Activated CD4-positive, alpha-beta memory T cell treated with anti-CD3 and anti-CD28 coated beads for 36 hours (primary cell): ENCODE measurements around the gene SRPK2. TPM values are rescaled to one million over a fixed set of nuclear protein-coding genes. Genes with fewer than 3 reads are reported as not detected.
A peak's percentile ranks its signal among the peaks of the same experiment; 100 is the strongest.
"Not testable (repeated sequence)": the region's sequence is repeated elsewhere in the genome, so short reads cannot be mapped to it uniquely, and the experiment has no call there.

Source experiments
- CTCF ChIA-PET: fragments of 350-600 bp; sonication (Branson Sonifier 250); formaldehyde crosslinking; loops from one replicate; lab custom pipeline; 2021; ENCODE audit warnings: antibody characterized with exemption, inconsistent platforms; lab: Charles Lee
- POLR2A ChIA-PET: fragments of 350-600 bp; sonication (Branson Sonifier 250); formaldehyde crosslinking; loops from one replicate; lab custom pipeline; 2021; ENCODE audit warnings: antibody characterized with exemption; lab: Charles Lee
- DNase-seq: peaks from one replicate; pipeline ENCODE4 v3.0.0-alpha.2; 2020
- H3K27ac Mint-ChIP-seq: one replicate; pipeline ENCODE4 v1.8.0; 2021; ENCODE audit warnings: mixed read lengths
- H3K27me3 Mint-ChIP-seq: one replicate; pipeline ENCODE4 v1.8.0; 2021; ENCODE audit warnings: mixed read lengths
- H3K36me3 Mint-ChIP-seq: one replicate; pipeline ENCODE4 v1.8.0; 2021; ENCODE audit warnings: mixed read lengths
- H3K4me1 Mint-ChIP-seq: one replicate; pipeline ENCODE4 v1.8.0; 2021; ENCODE audit warnings: low read depth, mixed read lengths
- H3K4me3 Mint-ChIP-seq: one replicate; pipeline ENCODE4 v1.8.0; 2021; ENCODE audit warnings: mild to moderate bottlenecking, mixed read lengths
- H3K9me3 Mint-ChIP-seq: one replicate; pipeline ENCODE4 v1.8.0; 2021; ENCODE audit warnings: mixed read lengths
- intact Hi-C: fragments of 100-400 bp; cut with micrococcal nuclease; formaldehyde crosslinking; loops from one replicate; pipeline ENCODE4 v1.15.1; 2023
- total RNA-seq, 2 experiments: library from RNA; stranded (reverse); gene quantifications; one replicate each; pipeline ENCODE4 v1.2.3, GENCODE V29; 2021

The SRPK2 gene
- total RNA-seq, 2 experiments from 2014 or later: 39.1 to 40.6 TPM

GRCh38 chr7:105296491-105296890, 92.2 kb downstream of the SRPK2 start:
- peak overlapping the region; percentile 23 for H3K27ac Mint-ChIP-seq
- H3K36me3 Mint-ChIP-seq: peaks cover 9% of the 10 kb centered on the region
- ChIA-PET POLR2A (interaction anchor here (1.2 to 3.5 kb wide), 2 partner anchors 11 to 49 kb away, joined by 3 to 17 read pairs; no protein-coding TSS in a partner anchor), CTCF (interaction anchor here (1.1 to 1.5 kb wide), 3 partner anchors 28 to 91 kb away, joined by 3 to 5 read pairs (median 3); no protein-coding TSS in a partner anchor)
- H3K4me3 Mint-ChIP-seq: no peak overlapping the region
- H3K9me3 Mint-ChIP-seq: no peaks in the 10 kb centered on the region
- DNase-seq: no peak
- no peaks in the 10 kb centered on the region for H3K27me3 Mint-ChIP-seq
- peaks cover 55% of the 10 kb centered on the region for H3K4me1 Mint-ChIP-seq
- intact Hi-C loops: loop anchor here (5.0 kb wide), 2 partner anchors 91 to 511 kb away; partner anchors contain the start of gene SRPK2

GRCh38 chr7:105295596-105296352, 92.9 kb downstream of the SRPK2 start:
- Mint-ChIP-seq H3K9me3 (no peaks in the 10 kb centered on the region), H3K4me3 (no peak overlapping the region), H3K27me3 (no peaks in the 10 kb centered on the region), H3K4me1 (peaks cover 55% of the 10 kb centered on the region), H3K27ac (peak overlapping the region; percentile 44), H3K36me3 (peaks cover 7% of the 10 kb centered on the region)
- CTCF ChIA-PET: no interaction called here
- intact Hi-C loops: loop anchor here (1.0 to 5.0 kb wide), 3 partner anchors 92 to 512 kb away; partner anchors contain the start of gene SRPK2
- POLR2A ChIA-PET: interaction anchor here (1.2 to 3.5 kb wide), 2 partner anchors 12 to 50 kb away, joined by 3 to 17 read pairs; no protein-coding TSS in a partner anchor
- no peak for DNase-seq

- H3K27ac Mint-ChIP-seq, POLR2A ChIA-PET, DNase-seq, H3K9me3 Mint-ChIP-seq, H3K27me3 Mint-ChIP-seq, H3K4me3 Mint-ChIP-seq, H3K36me3 Mint-ChIP-seq, intact Hi-C loops: not testable (repeated sequence)
- H3K4me1 Mint-ChIP-seq: peaks cover 51% of the 10 kb centered on the region
- CTCF ChIA-PET: interaction anchor here (0.6 kb wide), 2 partner anchors 9 to 592 kb away, joined by 3 to 4 read pairs; no protein-coding TSS in a partner anchor
These were observed 94.2 kb downstream of the SRPK2 start for GRCh38 chr7:105294482-105294881.

- POLR2A ChIA-PET: interaction anchor here (0.7 to 1.4 kb wide), 6 partner anchors 8 to 995 kb away, joined by 3 to 11 read pairs (median 4); partner anchors contain the start of genes KMT2E, NAMPT and SRPK2
These were observed 99.0 kb downstream of the SRPK2 start for GRCh38 chr7:105289704-105290103.

GRCh38 chr7:105286441-105286840, 102.3 kb downstream of the SRPK2 start:
- Mint-ChIP-seq H3K9me3 (no peaks in the 10 kb centered on the region), H3K4me3 (no peak overlapping the region), H3K27ac (no peak overlapping the region), H3K27me3 (no peaks in the 10 kb centered on the region), H3K4me1 (peaks cover 39% of the 10 kb centered on the region), H3K36me3 (peaks cover 2% of the 10 kb centered on the region)
- intact Hi-C loops: no loop called here
- ChIA-PET POLR2A (no interaction called here), CTCF (no interaction called here)
- no peak for DNase-seq

More at GRCh38 chr7:105289704-105290103, 99.0 kb downstream of the SRPK2 start:
- CTCF ChIA-PET: interaction anchor here (0.6 kb wide), 1 partner anchor 137 kb away, joined by 6 read pairs; no protein-coding TSS in a partner anchor
- DNase-seq: peak; percentile 25
- no peak overlapping the region for H3K4me3 Mint-ChIP-seq
- H3K27me3 Mint-ChIP-seq: no peaks in the 10 kb centered on the region
- H3K27ac Mint-ChIP-seq: peak overlapping the region; percentile 55
- intact Hi-C loops: loop anchor here (1.0 to 2.0 kb wide), 7 partner anchors 9 to 191 kb away; no protein-coding TSS in a partner anchor
- peaks cover 33% of the 10 kb centered on the region for H3K4me1 Mint-ChIP-seq
- H3K36me3 Mint-ChIP-seq: peaks cover 2% of the 10 kb centered on the region
- no peaks in the 10 kb centered on the region for H3K9me3 Mint-ChIP-seq

GRCh38 chr7:105285118-105285874, 103.4 kb downstream of the SRPK2 start:
- Mint-ChIP-seq H3K27ac (no peak overlapping the region), H3K4me1 (peaks cover 37% of the 10 kb centered on the region), H3K27me3 (no peaks in the 10 kb centered on the region), H3K36me3 (peaks cover 2% of the 10 kb centered on the region), H3K9me3 (no peaks in the 10 kb centered on the region), H3K4me3 (no peak overlapping the region)
- DNase-seq: no peak
- ChIA-PET CTCF (interaction anchor here (0.9 kb wide), 1 partner anchor 13 kb away, joined by 3 read pairs; no protein-coding TSS in a partner anchor), POLR2A (no interaction called here)
- intact Hi-C loops: no loop called here

- no peaks in the 10 kb centered on the region for H3K27me3 Mint-ChIP-seq
- no peak overlapping the region for H3K4me3 Mint-ChIP-seq
- CTCF ChIA-PET: interaction anchor here (0.6 to 0.9 kb wide), 2 partner anchors 15 to 80 kb away, joined by 3 read pairs; no protein-coding TSS in a partner anchor
- no peaks in the 10 kb centered on the region for H3K9me3 Mint-ChIP-seq
- DNase-seq: no peak
- POLR2A ChIA-PET: no interaction called here
- peaks cover 30% of the 10 kb centered on the region for H3K4me1 Mint-ChIP-seq
- H3K27ac Mint-ChIP-seq: no peak overlapping the region
- H3K36me3 Mint-ChIP-seq: no peaks in the 10 kb centered on the region
- intact Hi-C loops: no loop called here
These were observed 104.7 kb downstream of the SRPK2 start for GRCh38 chr7:105284014-105284413.

- POLR2A ChIA-PET: interaction anchor here (0.7 kb wide), 1 partner anchor 38 kb away, joined by 3 read pairs; no protein-coding TSS in a partner anchor
- H3K27me3 Mint-ChIP-seq: no peaks in the 10 kb centered on the region
- no peak overlapping the region for H3K27ac Mint-ChIP-seq
- intact Hi-C loops: no loop called here
- no peak overlapping the region for H3K4me3 Mint-ChIP-seq
- peaks cover 35% of the 10 kb centered on the region for H3K4me1 Mint-ChIP-seq
- DNase-seq: no peak
- H3K36me3 Mint-ChIP-seq: no peaks in the 10 kb centered on the region
- no peaks in the 10 kb centered on the region for H3K9me3 Mint-ChIP-seq
- CTCF ChIA-PET: no interaction called here
These were observed 106.8 kb downstream of the SRPK2 start for GRCh38 chr7:105281966-105282365.

- DNase-seq: no peak
- peaks cover 34% of the 10 kb centered on the region for H3K4me1 Mint-ChIP-seq
- intact Hi-C loops: no loop called here
- ChIA-PET POLR2A (no interaction called here), CTCF (no interaction called here)
- no peak overlapping the region for H3K4me3 Mint-ChIP-seq
- peaks cover under 1% of the 10 kb centered on the region for H3K36me3 Mint-ChIP-seq
- no peak overlapping the region for H3K27ac Mint-ChIP-seq
- H3K9me3 Mint-ChIP-seq: no peaks in the 10 kb centered on the region
- no peaks in the 10 kb centered on the region for H3K27me3 Mint-ChIP-seq
These were observed 109.1 kb downstream of the SRPK2 start for GRCh38 chr7:105279688-105280007.

GRCh38 chr7:105278973-105279687, 109.6 kb downstream of the SRPK2 start:
- Mint-ChIP-seq H3K4me1 (peaks cover 32% of the 10 kb centered on the region), H3K4me3 (no peak overlapping the region), H3K9me3 (no peaks in the 10 kb centered on the region), H3K27ac (no peak overlapping the region), H3K36me3 (peaks cover 2% of the 10 kb centered on the region), H3K27me3 (no peaks in the 10 kb centered on the region)
- POLR2A ChIA-PET: no interaction called here
- intact Hi-C loops: no loop called here
- DNase-seq: no peak
- CTCF ChIA-PET: no interaction called here

- Mint-ChIP-seq H3K27ac (no peak overlapping the region), H3K36me3 (peaks cover 2% of the 10 kb centered on the region), H3K27me3 (no peaks in the 10 kb centered on the region), H3K4me3 (no peak overlapping the region), H3K9me3 (no peaks in the 10 kb centered on the region), H3K4me1 (peaks cover 30% of the 10 kb centered on the region)
- ChIA-PET CTCF (no interaction called here), POLR2A (no interaction called here)
- DNase-seq: no peak
- intact Hi-C loops: no loop called here
These were observed 110.2 kb downstream of the SRPK2 start for GRCh38 chr7:105278565-105278964.
